GM21723 (cell line): Measurements from ENCODE around the gene SKAP1.
"Not testable (repeated sequence)": the region's sequence is repeated elsewhere in the genome, so short reads cannot be mapped to it uniquely, and the experiment has no call there.

ENCODE experiments used
- ATAC-seq: cut with Tn5 transposase; IDR thresholded peaks from one replicate; pipeline ENCODE4 v1.9.1; 2021; ENCODE audit warnings: mild to moderate bottlenecking, moderate library complexity; ENCODE audit not compliant: unreplicated experiment

SKAP1 gene

GRCh38 chr17:48251950-48252349 lies 178.1 kb downstream of the SKAP1 start:
- no peak for ATAC-seq

GRCh38 chr17:48250949-48251348 lies 179.1 kb downstream of the SKAP1 start:
- ATAC-seq = no peak

- ATAC-seq = not testable (repeated sequence)
These were observed 180.0 kb downstream of the SKAP1 start for GRCh38 chr17:48250059-48250458.

- ATAC-seq = no peak
These were observed 182.4 kb downstream of the SKAP1 start for GRCh38 chr17:48247603-48248002.

GRCh38 chr17:48247038-48247437 lies 183.0 kb downstream of the SKAP1 start:
- ATAC-seq = no peak

- no peak for ATAC-seq
These were observed 183.4 kb downstream of the SKAP1 start for GRCh38 chr17:48246612-48247011.

- not testable (repeated sequence) for ATAC-seq
These were observed 184.5 kb downstream of the SKAP1 start for GRCh38 chr17:48245465-48246033.

GRCh38 chr17:48244814-48245213 lies 185.2 kb downstream of the SKAP1 start:
- ATAC-seq = no peak

GRCh38 chr17:48244121-48244711 lies 185.8 kb downstream of the SKAP1 start:
- no peak for ATAC-seq

- no peak for ATAC-seq
These were observed 188.1 kb downstream of the SKAP1 start for GRCh38 chr17:48241770-48242497.

- ATAC-seq = peak; percentile 79
These were observed 188.9 kb downstream of the SKAP1 start for GRCh38 chr17:48241131-48241591.

- ATAC-seq = peak; percentile 13
These were observed 189.4 kb downstream of the SKAP1 start for GRCh38 chr17:48240562-48241130.

- no peak for ATAC-seq
These were observed 189.9 kb downstream of the SKAP1 start for GRCh38 chr17:48240122-48240521.

- ATAC-seq = no peak
These were observed 190.4 kb downstream of the SKAP1 start for GRCh38 chr17:48239603-48239995.

GRCh38 chr17:48238933-48239602 lies 190.9 kb downstream of the SKAP1 start:
- ATAC-seq = no peak

GRCh38 chr17:48237456-48237855 lies 192.6 kb downstream of the SKAP1 start:
- no peak for ATAC-seq

GRCh38 chr17:48236681-48237134 lies 193.3 kb downstream of the SKAP1 start:
- ATAC-seq = no peak

GRCh38 chr17:48234922-48235321 lies 195.1 kb downstream of the SKAP1 start:
- ATAC-seq = no peak

- no peak for ATAC-seq
These were observed 197.7 kb downstream of the SKAP1 start for GRCh38 chr17:48231995-48232959.

- ATAC-seq = no peak
These were observed 200.1 kb downstream of the SKAP1 start for GRCh38 chr17:48229936-48230335.
